Stimulated activated CD4-positive, alpha-beta T cell treated with anti-CD3 and anti-CD28 coated beads, Interleukin-1b, Interleukin-23, amount 100 ng/mL, for 48 hours (primary cell): ENCODE results near the gene IRF2BPL.
A peak's percentile ranks its signal among the peaks of the same experiment; 100 is the strongest.

ENCODE experiments used
- DNase-seq: peaks from one replicate; pipeline ENCODE4 v3.0.0-alpha.2; 2020

The IRF2BPL gene

DNA sequence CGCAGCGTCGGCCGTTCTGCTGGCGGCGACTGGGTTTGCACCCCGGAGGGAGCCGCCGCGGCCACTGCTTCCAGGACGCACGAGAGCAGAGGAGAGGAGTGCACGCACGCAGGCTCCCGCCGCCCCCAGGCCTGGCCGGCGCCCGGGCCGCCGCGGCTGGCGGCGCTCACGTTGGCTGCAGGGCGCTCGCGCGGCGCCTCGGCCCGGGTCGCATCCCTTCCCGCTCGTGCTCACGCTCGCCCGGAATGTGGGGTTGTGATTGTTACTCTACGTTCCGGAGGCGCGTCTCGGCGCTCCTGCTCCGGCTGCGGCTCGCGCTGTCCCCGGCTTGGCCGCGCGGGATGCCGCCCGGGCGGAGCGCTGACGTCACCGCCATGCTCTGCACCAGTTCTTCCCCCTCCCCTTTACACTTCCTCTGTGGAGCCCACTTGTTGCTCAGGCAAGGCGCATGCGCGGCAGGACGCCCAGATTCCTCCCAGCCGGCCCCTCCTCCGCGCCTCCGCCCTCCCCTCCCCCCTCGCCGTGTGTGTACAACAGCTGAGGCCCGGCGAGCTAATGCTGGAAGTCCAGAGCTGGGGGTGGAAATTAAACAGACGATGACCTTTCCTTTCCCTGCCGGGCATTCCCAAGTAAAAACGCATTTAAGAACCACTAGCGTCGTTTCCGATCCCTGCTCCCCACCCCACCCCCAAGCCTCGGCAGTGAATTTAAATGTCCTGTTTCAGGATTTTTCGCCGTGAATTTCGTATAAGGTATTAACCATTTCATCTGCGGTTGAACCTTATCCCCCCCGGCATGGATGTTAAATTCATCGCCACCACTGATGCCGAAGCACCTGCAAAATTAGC lies at the start of gene IRF2BPL:
Gene IRF2BPL (minus strand): TSS at position 325 of the 848 bp plus-strand sequence. CDS start 916 bp downstream, outside the sequence.
- peak; percentile 94 for DNase-seq

DNA sequence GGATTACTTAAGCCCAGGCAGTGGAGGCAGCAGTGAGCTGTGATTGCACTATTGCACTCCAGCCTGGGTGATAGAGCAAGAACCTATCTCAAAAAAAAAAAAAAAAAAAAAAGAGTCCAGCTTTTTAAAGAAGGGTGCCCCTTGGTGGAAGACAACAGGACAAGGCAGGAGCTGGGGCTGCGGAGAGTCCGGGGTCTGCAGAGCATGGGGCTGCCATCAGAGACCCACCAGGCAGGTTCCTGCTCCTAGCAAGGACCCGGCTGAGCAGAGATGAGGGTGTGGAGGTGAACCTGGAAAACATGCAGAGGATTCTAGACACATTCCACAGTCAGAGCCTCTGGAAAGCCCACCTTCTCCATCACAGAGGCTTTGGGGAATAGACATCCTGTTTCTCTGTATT lies 48.5 kb upstream of the IRF2BPL start:
- DNase-seq, result no peak

DNA sequence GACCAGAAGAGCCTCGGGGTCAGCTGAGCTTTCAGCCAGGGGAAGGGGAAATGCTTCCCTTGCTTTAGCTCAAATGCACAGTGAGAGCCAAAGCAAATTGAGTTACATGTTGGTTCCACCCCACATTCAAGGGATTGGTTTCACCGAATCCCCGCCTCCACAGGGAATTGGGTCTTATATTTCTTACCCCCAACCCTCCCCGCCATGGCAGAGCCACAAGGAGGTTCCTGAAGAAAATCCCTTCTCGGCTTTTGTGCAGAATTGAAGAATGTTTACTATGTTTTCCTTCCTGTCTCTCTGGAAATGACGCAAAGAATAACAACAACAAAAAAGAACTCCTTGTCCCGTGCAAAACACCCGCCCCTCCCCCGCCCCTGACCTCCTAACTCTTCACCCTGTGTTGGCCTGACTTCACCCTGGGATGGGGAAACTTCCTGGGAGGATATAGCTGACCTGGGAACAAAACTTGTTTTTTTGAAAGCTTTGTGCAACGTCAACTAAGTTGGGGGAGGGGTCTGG lies 47.7 kb upstream of the IRF2BPL start:
- no peak for DNase-seq

DNA sequence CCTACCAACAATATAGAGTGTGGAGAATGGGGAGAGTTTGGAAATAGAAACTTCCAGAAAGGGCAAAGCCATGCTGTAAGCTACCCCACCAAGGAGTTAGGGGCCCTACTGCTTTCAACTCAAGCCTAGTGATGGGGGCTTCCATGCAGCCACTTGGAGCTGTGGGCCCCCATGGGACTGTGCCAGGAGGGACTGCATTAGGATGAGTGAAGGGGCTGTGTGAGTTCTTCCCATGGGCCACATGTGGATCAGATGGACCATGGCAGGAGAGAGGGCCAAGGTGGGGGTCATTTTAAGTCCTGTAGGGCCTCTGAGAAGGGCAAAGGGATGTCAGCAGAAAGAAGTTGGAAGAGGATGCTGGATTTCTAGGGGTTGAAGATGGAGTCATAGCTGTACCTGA lies 46.5 kb upstream of the IRF2BPL start:
- DNase-seq, result no peak

DNA sequence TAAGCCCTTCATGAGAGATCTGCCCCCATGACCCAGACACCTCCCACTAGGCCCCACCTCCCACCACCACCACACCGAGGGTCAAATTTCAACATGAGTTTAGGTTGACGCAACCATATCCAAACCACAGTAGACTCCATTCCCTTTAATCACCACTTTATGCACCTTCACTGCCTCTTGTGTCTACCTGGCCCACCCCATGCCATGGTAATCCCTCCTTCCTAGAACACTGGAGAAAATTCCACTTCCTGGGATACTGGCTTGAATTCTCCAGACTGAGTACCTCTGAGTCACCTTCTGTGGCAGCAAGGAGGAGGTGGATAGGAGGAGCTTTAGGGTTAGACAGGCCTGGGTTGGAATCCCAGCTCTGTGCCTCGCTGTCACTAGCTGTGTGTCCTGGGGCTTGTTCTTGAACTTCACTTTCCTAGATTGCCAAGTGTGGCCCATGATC lies 43.5 kb upstream of the IRF2BPL start:
- DNase-seq, result no peak

DNA sequence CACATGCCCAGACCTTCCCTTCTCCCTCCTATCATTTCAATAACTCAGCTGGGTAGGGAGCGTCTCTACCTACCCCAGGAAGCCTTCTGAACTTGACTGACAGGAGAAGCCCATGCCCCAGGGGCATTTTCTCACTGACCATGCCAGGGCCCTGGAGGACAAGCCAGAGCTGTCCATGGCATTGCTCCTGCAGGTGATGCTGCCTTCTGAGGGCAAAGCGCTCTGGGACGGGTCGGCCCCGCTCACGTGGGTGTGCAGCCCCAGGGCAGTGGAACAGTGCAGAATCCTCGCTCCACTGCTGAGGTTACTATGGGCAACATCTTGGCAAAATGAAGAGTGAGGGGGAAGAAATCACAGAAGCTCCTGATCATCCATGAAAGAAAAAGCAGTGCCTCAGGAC lies 41.0 kb upstream of the IRF2BPL start:
- DNase-seq, result no peak

DNA sequence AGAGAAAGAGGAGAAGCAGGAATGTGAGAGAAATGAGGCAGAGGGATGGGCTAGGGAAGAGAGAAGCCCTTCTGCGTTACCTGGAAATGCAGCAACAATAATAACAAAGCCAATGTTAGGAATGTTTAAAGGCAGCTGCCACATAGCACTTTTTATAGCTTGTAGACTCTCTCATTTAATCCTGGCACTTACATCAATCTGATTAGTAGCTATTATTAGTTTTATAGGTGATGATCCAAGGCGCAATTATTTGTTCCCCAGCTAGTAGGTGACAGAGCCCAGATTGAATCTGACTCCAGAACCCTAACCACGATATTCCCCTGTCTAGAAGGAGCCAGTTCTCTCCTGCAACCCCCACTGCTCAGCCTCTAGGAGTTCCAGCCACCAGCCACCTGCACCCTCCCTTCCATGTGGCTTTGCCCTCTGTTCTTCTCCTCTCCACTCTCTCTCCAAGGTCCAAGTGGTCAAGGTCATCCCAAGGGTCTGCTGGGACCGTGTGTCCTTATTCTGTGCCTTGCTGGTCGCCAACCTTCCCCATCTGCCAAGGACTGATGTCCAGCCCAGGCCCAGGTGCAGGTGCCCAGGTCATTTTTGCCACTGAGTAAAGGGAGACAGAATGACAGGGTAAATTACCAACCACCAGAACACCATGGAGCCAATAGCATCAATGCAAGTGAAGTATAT lies 40.2 kb upstream of the IRF2BPL start:
- no peak for DNase-seq

DNA sequence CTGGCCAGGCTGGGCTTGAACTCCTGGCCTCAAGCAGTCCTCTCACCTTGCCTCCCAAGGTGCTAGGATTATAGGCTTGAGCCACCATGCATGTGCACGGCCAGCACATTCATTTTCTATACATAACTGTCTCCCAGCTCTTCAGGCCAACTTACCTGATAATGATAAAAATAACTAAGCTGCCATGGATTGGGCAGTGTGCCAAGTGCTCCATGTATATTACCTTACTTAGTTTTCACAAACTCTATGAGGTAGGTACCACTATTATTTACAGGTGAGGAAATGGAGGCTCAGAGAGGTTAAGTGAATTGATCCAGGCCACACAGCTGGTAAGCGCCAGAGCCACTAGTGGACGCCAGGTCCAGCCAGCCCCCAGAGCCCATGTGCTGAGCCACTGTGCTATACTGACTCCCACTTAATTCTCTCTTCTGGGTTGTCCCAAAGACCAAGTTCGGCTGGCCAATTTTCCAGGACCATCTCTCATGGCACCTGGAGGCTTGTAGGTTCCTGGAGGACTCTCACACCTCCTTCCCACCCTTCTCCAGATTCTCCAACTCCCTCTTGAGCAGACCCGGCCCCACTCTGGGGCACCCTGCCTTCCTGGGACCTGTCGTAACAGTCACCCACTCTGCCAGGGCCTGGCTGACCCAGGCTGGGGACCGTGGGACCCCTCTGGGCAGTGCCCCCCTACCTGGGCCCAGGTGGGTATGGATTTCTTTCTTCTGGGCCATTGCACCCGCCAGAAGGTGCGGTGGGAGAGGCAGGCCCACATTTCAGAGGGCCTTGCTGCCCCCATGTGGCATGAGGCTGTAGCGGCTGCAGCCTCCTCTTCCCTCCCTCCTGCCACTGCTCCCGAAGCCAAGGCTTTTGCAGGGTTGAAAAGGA lies 39.4 kb upstream of the IRF2BPL start:
- DNase-seq, result peak; percentile 46

DNA sequence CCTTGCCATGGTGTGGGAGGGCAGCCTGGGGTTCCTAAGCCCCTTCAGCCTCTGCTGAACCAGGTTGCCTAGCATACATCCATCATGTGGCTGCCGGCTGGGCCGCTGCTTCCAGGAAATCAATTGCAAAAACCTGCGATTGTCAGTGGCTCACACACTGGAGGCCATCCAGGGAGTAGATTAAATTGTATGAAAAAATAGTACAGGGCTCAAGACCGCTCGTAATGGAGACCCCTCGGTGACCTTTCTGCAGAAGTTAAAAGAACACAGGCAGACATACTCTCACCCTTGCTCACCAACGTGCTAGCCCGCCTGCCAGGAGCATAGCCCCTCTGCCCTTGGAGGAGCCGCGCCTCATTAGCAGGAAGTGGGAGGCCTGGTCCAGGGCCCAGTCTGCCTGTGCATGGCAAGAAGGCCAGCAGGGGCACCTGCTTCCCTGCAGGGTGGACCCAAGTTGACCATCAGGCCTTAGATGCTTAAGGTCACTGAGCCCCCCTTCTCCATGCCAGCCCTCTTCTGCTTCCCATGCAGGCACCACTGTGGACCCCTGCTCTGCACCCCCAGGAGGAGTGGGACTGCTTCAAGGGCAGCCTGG lies 38.2 kb upstream of the IRF2BPL start:
- no peak for DNase-seq

DNA sequence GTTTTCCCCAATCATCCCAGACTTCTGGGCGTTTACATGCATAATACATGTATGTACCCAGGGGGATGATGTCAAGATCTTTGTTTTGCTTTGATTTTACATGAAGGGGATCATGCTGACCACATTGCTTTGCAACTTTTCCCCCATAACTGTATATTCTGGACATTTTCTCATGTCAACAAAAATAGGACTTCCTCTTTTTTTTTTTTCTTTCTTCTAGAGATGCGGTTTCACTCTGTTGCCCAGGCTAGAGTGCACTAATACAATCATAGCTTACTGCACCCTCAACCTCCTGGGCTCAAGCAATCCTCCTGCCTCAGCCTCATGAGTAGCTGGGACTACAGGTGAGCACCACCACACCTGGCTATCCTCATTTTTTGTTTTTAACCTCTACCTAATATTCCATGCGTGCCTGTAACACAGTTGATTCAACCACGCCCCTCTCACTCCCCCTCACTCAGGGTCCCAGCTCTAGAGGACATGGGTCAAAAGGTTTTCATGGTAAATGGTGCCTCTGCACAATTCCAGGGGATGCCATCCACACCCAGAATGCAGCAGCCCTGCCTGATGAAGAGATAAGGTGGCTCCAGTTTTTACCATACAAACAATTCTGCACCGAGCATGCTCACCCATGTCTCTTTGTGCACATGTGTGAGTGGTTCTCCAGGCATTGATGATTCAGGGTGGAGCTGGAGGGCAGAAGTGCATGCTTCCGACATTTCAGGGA lies 37.5 kb upstream of the IRF2BPL start:
- DNase-seq, result no peak

DNA sequence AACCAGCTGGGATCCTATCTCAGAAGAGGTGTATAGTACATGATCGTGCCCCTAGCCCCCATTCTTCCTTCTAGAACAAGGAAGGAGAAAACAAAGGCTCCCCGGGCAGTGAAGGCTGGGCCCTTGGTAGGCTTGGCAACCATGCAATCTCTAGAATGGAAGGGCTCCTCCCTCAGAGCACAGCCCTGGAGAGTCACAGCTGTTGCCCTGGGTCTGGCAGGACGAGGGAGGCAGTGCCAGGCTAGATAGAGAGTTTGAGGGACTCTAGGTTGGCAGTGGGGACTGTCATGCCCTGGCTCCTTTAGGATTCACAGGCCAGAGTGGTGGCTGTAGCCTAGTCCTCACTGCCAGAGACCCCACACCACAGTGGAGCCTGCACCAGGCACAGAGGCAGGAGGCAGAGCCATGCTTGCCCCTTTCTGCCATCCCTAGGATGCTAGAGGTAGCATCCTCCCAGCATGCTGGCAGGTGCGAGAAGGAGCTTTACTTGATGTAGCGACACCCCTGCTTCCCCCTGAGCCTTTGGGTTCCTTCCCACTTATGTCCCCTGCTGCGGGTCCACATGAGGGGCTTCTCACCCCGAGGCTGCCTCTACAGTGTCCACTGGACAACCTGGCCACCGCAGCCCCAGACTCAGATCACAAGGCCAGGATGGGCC lies 36.1 kb upstream of the IRF2BPL start:
- no peak for DNase-seq

DNA sequence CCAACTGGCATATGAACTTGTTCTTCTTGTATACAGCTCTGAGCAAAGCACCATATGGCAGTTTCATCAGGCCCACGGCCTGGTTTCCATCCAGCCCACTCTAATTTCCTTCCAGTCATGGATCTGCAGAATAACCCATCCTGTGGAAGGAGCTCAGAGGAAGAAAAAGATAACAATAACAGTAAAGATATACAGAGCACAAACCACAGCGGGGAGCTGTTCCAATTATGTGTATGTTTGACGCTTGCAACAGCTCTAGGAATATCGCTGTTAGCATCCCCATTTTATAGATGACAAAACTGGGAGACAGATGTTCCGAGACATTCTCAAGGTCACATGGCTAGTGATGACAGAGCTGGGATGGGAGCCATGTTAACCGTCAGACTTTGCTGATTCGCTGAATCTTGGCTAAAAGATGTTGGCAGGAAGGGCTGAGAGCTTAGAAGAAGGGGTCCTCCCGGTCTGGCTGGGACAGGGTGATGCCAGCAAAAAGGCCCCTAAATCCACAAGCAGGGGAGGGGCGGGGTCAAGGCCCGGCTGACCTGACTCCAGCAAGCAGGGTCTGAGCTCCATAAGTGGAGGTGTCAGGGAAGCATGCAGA lies 35.2 kb upstream of the IRF2BPL start:
- DNase-seq, result no peak

DNA sequence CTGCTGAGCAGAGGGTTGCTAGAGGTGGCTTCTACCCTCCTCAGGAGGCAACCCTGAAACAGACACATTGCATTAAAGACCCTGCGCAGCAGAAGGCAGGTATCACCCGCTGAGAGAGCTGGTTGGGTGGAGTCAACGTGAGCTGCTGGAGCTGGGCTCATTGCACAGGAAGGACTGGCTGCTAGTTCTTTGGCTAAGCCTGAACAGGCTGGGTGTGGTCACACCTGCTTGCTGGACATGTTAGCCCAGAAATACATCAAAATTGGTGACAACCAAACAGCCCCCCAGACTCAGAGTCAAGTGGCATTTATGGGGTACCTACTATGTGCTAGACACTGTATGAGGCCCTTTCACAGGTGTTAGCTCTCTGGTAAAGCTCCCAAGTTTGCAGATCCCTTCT lies 33.8 kb upstream of the IRF2BPL start:
- DNase-seq, result no peak

DNA sequence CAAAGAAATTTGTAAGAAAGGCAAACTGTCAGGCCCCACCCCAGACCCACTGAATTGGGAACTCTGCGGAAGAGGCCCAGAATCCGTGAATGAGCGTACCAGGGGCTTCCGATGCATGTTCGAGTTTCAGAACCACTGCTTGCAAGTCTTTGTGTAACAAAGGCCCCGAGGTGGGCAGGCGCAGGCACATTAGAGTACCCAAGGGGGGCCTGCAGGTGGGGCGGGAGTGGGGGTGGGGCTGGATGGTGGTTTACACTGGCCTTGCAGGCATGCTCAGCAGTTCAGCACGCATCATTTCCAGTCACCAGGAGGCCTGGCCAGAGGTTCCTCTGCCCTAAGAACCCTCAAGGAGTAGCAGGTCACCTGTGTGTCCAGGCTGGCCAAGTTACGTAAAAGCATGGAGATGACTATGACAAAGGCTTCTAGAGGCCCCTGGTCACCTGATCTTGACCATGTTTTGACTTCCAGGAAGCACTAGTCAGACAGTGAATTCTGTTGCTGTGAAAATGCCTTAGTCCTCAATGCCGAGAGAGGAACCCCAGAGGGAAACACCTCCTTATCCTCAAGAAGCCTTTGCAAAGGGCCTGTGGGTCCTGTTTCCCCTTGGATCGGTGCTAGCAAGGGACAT lies 33.2 kb upstream of the IRF2BPL start:
- DNase-seq, result no peak

DNA sequence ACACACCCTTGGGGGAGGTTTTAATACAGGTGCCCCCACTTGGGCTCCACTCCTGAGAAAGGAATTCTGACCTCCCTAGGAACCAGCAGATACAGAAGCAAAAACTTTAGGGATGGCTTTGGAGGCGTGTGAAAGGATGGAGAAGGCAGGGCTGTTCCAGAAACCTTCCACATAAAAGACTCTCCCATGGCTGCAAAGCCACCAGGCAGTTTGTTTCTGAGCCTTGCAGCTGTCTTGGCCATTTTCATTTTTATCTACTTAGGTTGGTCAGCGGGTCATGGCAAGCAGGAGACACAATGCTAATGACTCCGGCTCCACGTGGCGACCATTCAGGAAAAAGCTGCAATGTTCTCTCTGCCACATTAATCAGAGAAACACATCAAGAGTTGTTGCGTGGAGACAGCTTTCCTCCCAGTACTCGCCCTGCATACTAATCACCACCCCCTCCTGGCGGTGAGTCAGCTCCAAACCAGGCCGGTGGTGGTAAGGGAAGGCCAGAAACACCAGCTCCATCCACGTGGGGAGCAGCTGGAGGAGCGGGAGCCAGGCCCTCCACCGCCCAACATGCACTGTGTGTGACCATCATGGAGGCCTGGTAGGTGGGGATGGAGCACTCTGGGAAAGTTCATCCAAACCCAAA lies 30.9 kb upstream of the IRF2BPL start:
- DNase-seq, result peak; percentile 23

DNA sequence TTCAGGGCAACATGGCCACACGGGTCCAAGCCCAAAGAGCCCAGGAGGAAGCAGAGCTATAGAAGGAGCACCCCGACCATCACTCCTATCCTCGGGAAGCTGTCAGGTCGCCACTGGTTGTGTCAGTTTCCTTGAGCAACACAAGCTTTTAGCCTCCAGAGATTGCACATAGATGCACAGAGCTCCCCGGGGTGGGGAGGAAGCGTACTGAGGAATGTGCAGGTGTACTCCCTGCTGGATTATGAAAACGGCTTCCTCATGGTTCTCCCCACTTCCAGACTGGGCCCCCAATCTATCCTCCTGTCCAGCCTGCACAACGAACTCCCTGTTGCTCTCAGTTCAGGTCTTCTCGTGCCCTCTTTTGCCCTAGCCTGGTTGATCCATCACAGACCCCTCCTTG lies 30.3 kb upstream of the IRF2BPL start:
- no peak for DNase-seq

DNA sequence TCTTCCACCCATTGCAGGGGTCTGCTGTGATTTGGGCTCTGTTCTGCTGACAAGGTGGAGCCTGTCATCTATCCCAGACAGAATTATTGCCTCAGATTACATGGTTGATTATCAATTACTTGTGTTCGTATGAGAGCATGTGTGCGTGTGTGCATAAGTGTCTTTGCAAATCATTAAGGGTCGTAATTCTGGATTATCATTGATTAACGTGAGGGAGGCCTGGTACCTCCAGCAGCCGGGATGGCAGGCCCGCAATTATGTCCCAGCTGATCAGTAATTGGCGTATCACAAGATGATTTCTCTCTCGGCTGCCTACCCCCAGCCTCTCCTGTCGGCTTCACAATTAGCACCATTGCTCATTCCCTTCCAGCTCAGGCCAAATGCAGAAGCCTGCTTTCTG lies 29.6 kb upstream of the IRF2BPL start:
- DNase-seq, result no peak

DNA sequence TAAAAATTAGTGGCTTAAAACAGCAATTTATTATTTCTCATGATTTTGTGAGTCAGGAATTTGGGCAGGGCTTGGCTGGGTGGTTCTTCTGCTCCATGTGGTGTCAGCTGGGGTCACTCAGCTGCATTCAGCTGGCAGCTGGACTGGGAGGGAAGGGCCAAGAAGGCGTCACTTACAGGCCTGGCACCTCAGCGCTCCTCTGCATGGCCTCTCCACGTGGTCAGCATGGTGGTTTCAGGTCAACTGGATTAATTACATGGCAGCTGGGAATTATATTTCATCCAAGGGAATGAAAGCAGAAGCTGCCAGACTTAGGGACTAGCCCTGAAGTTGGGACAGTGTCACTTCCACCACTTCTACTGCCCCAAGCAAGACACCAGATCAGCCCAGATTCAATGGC lies 27.5 kb upstream of the IRF2BPL start:
- no peak for DNase-seq

DNA sequence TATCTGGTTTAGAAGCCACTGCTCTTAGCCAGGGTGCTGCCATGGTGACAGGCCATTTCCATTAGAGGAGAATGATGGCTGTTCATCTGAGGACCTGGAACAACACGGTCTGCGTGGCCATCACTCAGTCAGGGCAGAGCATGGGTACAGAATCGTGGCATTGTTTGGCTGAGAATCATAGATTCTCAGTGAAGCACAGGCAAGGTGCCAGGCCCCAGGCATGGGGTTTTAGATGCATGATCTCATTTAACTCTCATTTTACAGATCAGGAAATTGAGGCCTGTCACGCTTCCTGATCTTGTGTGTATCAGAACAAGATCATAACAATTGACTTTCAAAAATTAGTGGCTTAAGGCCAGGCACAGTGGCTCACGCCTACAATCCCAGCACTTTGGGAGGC lies 26.8 kb upstream of the IRF2BPL start:
- DNase-seq, result no peak
